Measurements from ENCODE around the gene ADH5.
"Not testable (repeated sequence)": the region's sequence is repeated elsewhere in the genome, so short reads cannot be mapped to it uniquely, and the experiment has no call there.

ADH5 gene

DNA sequence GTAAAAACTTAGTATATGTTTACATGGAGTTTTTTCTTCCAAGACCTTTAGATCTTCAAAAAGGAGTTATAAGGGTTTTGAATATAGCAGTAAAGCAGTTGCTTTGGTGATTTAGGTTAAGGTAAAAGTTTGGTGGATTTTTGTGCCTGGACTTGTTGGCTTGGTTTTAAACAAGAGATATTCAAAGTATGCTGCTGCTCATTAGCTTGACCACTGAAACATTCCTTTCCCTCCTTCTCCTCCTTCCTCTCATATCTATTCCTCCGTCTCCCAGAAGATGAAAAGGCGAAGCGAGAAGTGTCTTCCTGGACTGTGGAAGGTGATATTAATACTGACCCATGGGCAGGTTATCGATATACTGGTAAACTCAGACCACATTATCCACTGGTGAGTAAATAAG, 54.6 kb downstream of the ADH5 start:
- DNase-seq (ENCODE audit: low read depth in 1 of 2, low spot score in 1 of 2), result no peak

DNA sequence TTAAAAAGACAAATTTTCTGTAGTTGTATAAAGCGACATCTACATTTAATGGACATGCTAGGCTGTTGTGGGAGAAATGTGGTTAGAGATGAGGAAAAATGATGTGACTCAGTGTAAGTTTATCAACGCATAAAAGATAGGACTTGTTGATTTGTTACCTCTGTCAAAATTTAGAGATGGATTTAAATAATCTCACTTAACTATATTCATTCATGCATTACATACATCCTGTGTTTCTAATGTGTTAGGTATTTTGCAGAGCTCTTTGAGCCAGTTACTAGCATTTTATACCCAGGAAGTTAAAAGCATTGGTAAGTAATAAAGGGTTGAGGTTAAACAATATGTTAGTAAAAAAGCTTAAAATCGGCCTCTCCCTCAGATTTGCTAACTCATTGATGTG, 58.7 kb downstream of the ADH5 start:
- DNase-seq (ENCODE audit: low read depth in 1 of 2, low spot score in 1 of 2), result no peak

DNA sequence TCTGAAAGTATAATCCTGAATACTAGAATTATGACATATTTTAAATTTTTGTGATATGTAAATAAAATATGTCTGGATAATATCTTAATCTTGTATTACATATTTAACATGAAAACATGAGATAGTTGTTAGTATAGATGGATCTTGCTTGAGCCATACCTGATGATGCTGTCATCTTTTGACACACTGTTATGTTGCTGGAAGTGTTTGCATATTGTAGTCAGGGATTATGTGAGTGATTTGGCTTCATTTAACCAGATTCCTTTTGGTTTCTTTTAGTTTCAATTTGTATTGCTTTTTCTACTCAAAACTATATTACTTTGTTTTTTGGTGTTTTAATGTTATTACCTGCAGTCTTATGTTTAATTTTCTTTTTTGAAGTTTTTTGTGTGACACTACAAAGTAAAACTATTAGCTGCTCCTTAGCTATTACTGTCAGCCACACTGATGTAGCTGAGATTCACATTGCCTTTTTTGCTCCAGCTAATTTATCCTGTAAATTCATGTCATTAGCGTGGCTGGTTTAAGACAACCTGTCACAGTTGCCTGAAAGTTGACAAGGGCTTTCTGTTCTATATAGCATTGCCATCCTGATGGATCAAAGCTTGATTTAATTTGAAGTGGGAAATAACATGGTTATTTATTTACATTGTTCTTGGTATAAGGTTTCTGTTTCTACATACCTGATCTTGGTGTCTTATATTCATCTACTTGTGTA, 59.4 kb downstream of the ADH5 start:
- no peak for DNase-seq (ENCODE audit: low read depth in 1 of 2, low spot score in 1 of 2)

DNA sequence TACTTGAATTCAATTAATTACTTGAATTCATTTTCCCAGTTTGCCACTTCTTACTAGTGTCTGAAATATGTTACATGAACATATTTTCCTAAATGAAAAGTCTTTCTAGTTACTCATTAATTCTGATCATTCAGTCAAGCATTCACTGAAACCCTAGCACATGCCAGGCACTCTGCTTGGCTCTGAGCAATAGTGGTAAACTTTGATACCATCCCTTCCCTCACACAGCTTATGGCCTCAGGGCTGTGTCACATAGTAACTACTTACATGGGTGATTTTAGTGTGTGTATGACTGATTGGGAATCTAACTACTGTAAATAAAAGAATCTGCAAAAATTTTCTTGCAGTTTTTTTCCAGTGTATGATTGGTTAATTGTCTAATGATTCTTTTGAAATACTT, 60.4 kb downstream of the ADH5 start:
- no peak for DNase-seq (ENCODE audit: low read depth in 1 of 2, low spot score in 1 of 2)

DNA sequence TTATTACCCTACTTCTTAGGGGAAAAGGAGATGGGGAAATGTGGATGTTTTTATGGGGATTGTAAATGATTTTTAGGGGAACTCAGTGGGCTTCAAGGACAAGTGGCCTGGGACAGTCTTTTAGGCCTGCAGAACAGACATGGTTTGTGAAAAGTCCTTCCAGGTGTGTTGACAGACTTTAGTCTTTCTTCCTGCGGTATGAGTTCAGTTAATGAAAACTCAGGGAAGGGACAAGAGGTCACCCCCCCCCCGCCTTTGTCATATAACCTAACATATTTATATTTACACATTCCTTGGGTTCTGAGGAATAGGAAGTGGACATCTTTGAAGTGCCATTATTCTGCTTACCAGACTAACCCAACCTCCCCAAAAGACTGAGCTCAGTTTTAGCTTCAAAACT, 61.3 kb downstream of the ADH5 start:
- no peak for DNase-seq (ENCODE audit: low read depth in 1 of 2, low spot score in 1 of 2)

DNA sequence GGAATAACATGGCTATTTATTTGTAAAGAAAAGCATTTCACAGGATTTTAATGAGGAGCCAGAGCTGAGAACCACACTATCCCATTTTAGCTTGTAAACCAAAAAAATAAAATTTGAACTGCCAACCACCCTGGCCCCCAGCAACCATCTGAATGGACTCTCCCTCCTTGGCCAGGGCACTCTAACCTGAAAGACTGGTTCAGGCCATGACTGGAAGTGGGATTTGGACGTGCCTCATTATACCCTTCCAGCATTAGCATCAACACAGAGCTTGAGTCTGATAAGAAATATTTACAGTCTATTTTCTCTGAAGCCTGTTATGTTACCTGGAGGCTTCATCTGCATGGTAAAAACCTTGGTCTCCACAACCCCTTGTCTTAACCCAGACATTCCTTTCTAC, 63.1 kb downstream of the ADH5 start:
- no peak for DNase-seq (ENCODE audit: low read depth in 1 of 2, low spot score in 1 of 2)

DNA sequence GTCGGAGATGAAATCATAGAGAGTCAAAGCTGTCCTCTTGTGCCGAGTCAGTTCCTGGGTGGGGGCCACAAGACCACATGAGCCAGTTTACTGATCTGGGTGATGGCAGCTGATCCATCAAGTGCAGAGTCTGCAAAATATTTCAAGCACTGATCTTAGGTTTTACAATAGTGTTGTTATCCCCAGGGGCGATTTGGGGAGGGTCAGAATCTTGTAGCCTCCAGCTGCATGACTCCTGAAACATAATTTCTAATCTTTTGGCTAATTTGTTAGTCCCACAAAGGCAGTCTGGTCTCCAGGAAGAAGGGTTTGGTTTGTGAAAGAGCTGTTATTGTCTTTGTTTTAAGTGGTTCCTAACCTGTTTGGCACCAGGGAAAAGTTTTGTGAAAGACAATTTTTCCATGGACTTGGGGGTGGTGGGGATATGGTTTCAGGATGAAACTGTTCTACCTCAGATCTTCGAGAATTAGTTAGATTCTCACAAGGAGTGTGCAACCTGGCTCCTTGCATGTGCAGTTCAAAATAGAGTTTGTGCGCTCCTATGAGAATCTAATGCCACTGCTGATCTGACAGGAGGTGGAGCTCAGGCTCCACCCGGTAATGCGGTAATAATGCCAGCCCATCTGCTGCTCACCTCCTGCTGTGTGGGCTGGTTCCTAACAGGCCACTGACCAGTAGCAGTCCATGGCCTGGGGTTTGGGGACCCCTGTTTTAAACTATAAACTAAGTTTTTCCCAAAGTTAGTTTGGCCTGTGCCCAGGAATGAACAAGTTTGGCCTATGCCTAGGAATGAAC, 63.9 kb downstream of the ADH5 start:
- DNase-seq (ENCODE audit: low read depth in 1 of 2, low spot score in 1 of 2), result no peak

DNA sequence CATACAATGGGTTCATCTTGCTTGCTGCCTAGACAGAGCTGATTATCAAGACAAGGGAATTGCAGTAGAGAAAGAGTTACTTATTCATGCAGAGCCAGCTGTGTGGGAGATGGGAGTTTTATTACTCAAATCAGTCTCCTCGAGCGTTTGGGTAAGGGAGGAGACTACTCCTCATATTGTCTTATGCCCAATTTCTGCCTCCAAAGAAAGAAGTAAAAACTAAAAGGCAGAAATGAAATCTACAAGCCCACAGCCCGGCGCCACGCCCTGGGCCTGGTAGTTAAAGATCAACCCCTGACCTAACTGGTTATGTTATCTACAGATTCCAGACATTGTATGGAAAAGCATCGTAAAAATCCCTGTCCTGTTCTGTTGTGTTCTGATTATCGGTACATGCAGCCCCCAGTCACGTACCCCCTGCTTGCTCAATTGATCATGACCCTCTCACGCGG, 64.8 kb downstream of the ADH5 start:
- DNase-seq (ENCODE audit: low read depth in 1 of 2, low spot score in 1 of 2), result not testable (repeated sequence)

DNA sequence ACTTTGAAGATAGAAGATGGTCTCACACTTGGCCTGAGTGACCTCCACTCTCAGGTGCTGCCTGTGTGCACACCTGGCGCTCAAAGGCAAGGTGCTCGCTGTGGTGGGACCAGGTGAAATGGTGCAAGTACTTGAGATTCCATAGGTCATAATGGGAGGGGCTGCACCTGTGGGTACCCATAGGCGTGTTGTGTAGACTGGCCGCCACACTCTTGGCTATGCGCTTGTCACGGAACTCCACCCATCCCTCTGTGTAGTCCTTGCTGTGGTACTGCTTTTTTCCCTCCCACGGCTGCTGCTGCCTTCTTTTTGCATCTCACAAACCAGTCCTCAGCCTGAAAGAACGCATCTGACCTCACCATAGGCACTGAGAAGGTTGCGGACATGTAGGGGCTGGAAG, 66.0 kb downstream of the ADH5 start:
- no peak for DNase-seq (ENCODE audit: low read depth in 1 of 2, low spot score in 1 of 2)

DNA sequence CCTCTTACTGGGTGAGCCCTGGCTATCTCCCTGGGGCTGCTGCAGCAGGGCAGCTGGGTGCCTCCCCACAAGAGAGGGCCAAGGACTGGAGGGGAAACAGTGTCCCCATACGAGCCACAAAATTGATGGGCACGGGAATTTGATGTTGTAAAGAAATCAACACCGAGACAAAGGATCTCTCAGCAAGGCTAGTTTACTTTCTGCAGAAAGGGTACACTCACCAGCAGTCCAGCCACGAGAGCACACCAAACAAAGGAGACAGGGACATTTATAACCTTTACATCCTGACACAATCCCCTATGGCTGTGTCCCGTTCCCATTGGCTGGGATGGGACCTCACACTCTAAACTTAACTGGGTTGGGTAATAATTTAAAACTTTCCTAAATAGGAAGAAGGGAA, 67.2 kb downstream of the ADH5 start:
- DNase-seq (ENCODE audit: low read depth in 1 of 2, low spot score in 1 of 2), result no peak
